ENCODE data around the gene SLC26A8.

SLC26A8 gene, protein sequence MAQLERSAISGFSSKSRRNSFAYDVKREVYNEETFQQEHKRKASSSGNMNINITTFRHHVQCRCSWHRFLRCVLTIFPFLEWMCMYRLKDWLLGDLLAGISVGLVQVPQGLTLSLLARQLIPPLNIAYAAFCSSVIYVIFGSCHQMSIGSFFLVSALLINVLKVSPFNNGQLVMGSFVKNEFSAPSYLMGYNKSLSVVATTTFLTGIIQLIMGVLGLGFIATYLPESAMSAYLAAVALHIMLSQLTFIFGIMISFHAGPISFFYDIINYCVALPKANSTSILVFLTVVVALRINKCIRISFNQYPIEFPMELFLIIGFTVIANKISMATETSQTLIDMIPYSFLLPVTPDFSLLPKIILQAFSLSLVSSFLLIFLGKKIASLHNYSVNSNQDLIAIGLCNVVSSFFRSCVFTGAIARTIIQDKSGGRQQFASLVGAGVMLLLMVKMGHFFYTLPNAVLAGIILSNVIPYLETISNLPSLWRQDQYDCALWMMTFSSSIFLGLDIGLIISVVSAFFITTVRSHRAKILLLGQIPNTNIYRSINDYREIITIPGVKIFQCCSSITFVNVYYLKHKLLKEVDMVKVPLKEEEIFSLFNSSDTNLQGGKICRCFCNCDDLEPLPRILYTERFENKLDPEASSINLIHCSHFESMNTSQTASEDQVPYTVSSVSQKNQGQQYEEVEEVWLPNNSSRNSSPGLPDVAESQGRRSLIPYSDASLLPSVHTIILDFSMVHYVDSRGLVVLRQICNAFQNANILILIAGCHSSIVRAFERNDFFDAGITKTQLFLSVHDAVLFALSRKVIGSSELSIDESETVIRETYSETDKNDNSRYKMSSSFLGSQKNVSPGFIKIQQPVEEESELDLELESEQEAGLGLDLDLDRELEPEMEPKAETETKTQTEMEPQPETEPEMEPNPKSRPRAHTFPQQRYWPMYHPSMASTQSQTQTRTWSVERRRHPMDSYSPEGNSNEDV

DNA sequence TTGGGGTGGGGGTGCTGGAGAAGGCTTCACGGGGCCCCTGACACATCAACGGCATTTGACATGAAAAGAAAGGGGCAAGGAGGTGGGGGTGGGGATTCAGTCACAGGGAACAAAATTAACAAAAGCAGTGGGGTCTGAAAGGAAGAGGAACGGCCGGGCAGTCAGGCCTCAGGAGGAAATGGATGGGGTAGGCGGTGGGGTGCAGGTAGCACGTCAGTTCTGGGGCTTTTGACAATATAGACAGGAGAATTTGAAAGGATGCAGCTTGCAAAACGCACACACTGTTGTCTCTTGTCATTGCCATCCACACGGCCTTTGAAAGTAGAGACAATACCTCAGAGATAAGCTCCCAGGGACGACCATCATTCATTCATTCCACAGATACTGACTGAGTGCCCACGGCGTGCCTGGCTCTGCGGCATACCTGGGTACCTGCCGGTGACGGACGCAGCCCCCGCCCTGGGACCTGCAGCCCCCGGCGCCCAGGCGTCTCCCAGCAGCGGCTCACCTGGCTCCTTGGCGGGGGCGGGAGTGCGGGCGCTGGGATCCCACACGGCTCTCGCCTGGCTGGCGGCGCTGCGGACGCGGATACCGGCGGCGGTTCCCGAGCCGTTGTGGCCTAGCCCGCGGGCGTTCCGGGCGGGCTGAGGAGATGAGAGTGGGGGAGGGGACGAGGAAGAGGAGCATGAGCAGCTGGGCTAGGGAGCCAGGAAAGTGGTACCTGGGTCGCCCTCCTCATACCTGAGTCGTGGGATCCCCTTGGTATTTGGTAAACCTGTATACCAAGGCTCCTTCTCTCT, at the start of gene SLC26A8:
Gene SLC26A8, minus strand, starts transcription at position 646 of the 800 bp plus-strand sequence. CDS start 4,934 bp downstream, outside the sequence.
- DNase-seq (ENCODE audit: low read depth) = no peak

DNA sequence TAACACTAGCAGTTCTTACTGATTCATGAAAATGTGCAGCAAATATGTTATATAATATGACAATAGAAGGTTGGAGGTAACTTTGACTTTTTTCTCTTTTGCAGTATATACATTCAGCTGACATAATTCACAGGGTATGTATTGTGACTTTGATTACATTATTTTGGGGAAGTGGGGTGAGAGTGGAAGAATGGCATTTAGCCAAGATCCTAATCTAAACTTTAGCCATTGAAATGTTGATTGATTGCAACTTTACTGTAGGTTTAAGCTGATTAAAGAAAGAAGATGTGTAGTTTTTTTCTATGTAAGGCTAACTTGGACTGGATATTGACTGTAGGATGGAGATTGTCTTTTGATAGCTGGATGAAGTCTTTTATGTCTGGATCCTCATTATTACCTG, 49.1 kb upstream of the SLC26A8 start:
- DNase-seq (ENCODE audit: low read depth) = no peak

DNA sequence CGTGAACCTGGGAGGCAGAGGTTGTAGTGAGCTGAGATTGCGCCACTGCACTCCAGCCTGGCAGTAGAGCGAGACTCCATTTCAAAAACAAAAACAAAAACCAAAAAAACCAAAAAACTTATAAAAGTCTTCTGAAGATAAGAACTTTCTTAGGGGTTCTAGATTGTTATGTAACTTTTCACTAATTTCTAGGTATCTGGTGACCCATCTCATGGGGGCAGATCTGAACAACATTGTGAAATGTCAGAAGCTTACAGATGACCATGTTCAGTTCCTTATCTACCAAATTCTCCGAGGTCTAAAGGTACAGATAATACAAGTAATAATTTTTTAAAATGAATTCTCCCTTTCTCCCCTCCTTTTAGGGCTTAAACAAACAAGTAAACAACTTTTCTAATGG, 48.2 kb upstream of the SLC26A8 start:
- DNase-seq (ENCODE audit: low read depth) = no peak

DNA sequence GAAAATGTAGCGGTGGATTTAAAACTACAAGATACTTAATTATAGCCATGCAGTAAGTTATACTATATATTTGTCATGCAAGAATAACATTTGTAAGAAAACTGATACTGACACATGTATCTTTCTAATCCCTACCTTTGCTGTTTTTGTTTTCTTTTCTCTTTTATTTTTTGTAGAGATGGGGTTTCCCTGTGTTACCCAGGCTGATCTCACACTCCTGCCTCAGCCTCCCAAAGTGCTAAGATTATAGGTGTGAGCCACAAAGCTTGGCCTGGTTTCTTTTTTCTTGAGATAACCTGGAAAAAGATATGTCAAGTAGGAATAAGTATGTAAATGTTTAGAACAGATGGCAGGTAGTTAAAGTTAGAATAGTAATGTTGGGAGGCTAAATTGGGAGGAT, 47.3 kb upstream of the SLC26A8 start:
- no peak for DNase-seq (ENCODE audit: low read depth)

DNA sequence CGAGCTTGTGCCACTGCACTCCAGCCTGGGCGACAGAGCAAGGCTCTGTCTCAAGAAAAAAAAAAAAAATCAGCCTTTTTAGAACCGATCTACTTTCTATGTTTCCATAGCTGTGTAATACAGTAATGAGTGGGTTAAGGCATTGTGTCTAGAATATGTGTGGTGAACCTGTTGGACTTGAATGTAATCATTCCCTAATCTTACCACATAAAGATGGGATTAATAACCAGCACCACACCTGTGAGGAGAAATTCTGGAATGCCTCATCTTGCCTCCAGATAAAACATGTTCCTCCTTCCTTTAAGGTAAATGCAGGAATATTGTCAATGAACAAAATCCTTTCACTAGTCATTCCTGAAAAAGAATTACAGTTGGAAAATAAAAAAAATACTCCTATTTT, 46.8 kb upstream of the SLC26A8 start:
- no peak for DNase-seq (ENCODE audit: low read depth)

DNA sequence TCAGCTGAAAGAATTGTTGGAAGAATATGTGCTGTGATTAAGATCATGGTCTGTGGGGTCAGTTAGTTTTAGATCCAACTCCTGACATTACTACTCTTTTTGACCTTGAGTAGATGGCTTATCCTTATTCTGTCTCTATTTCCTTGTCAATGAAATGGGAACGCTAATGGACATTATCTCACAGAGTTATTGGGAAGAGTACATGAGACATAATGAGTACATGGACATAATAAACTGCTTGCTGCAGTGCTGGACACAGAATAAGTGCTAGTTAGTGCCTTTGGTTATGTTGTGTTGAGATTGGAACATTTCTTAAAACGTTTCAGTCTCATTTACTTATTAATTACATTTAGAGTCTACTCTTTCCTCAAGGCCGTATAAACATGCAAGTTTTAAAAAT, 45.8 kb upstream of the SLC26A8 start:
- no peak for DNase-seq (ENCODE audit: low read depth)

DNA sequence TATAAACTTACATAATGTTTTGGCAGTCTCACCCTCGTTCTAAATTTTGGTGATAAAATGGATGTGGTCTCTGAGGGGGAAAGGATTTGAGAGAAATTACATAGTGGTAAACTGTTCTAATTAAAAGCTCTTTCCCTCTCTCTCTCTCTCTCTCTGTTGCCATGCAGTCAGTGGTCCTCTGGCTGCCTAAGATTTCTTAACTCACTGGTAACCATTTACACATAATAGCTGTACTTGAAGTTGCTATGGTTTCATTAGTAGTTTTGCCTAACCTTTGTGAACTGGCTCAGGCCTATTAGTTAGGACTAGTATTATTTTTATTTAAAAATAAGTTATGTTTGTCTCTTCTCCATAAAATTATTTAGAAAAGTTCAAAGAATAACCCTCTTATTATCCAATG, 45.1 kb upstream of the SLC26A8 start:
- DNase-seq (ENCODE audit: low read depth) = no peak

DNA sequence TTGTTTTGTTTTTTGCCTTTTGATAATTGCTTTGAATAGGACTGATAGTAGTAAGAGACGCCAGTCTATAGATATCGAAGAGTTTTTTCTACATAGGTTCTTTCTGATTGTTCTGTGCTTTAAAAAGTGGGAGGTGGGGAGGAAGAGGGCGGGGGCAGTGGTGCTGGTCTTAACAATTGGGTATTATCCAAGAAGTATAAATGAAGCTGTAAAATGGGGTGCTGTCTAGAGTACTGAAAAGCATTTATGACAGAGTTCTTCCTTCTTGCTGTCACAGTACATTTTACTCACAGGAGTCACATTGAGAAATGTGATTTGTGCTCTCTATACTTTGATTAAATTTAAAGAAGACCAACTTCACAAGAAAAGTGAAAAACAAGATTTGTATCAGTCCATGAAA, 44.1 kb upstream of the SLC26A8 start:
- no peak for DNase-seq (ENCODE audit: low read depth)

DNA sequence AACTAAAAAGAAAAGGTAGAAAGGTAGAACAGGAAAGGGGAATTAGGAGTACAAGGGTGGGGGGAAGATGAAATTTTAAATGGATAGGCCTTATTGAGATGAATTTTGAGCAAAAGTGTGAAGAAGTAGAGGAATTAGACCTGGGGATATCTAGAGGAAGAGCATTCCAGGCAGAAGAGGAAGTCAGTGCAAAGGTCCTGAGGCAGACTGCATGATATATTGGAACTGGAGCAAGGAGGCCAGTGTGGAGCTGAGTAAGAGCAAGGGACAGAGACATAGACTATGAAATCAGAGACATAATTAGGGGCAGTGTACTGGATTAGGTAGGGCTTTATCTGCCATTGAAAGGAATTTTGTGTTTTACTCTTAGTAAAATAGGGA, 43.6 kb upstream of the SLC26A8 start:
- DNase-seq (ENCODE audit: low read depth) = no peak

DNA sequence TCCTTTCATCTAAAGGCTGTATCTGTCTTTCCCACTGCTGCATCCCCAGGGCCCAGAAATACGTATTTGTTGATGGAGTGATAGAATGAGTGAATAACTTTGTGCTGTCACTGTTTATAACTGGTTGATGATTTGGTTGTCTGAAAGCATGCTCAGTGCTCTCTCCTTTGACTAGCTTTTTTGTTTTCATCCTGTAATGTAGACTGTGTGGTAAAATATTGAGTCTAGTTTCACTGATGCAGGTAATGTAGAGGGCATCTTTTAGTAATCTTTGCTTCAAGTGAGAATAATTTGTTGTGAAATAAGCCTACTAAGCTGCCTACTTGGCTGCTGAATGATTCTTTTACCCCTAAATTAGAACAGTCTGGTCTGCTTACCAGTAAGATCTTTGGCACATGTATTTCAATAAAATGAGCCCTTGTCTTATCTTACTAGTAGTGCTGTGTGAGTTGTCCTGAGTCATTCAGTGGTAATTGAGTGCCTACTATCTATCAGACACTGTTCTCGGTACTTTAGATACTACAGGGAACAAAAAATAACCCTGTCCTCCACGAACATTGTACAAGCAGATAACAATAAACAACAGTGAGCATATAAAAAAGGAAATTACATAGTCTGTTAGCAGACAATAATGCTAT, 43.1 kb upstream of the SLC26A8 start:
- no peak for DNase-seq (ENCODE audit: low read depth)

DNA sequence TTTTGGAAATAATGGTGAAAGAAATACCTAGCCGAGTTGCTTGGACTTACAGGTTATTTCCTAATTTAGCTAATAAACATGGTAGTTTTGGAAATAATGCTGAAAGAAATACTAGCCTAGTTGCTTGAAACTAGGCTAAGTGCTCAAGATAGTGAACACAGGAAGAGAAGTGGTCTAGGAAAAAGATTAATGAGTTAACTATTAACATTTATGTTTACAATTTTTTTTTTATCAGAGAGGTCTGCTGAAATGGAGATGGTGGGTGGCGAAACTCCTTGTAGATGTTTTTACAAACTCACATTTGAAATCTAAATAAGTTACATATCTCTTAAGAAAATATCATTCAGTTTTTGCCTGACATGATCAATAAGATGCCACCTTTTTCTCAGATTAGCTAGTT, 42.4 kb upstream of the SLC26A8 start:
- no peak for DNase-seq (ENCODE audit: low read depth)

DNA sequence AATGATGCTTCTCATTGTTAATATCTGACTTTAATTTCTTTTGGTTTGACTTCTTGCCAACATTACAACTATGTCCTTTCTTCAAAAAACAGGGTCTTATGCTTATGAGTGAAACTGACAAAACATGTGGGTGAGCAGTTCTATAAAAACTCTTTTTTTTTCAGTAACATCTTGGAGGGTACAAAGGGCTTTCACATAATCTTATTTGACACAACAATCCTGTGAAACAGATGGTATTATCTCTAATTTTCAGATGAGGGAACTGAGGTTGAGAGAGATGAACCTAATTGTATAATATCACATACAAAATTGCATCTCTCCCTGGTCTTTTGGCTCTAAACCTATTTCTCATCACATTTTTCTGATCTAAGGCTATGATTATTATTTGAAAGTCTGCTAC, 41.5 kb upstream of the SLC26A8 start:
- DNase-seq (ENCODE audit: low read depth) = no peak

DNA sequence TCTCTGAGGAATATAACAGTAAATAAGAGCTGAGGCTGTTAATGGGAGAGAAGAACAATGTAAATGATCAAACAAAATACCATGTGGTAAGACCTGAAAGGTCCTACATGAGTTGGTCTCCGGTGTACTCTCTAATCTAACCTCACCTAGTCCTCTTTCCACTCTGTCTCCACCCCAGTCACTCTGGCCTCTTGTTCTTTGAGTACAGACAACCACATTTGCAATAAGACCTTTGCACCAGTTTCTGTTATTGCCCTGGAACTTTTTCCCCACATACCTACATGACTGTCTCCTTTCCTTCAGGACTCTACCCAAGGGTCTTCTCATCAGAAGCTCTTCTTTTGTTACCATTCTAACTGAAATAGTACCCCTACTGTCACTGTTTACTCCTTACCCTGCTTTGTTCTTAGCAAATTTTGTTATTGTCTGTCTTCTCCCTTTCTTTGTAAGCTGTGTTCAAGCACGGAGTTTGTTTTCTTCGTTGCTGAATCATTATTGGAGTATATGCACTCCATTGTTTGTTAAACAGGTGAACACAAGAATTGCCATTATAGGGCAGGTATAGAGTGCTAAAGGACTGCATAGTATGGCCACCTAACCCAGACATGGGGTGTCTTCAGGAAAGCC, 40.4 kb upstream of the SLC26A8 start:
- no peak for DNase-seq (ENCODE audit: low read depth)

DNA sequence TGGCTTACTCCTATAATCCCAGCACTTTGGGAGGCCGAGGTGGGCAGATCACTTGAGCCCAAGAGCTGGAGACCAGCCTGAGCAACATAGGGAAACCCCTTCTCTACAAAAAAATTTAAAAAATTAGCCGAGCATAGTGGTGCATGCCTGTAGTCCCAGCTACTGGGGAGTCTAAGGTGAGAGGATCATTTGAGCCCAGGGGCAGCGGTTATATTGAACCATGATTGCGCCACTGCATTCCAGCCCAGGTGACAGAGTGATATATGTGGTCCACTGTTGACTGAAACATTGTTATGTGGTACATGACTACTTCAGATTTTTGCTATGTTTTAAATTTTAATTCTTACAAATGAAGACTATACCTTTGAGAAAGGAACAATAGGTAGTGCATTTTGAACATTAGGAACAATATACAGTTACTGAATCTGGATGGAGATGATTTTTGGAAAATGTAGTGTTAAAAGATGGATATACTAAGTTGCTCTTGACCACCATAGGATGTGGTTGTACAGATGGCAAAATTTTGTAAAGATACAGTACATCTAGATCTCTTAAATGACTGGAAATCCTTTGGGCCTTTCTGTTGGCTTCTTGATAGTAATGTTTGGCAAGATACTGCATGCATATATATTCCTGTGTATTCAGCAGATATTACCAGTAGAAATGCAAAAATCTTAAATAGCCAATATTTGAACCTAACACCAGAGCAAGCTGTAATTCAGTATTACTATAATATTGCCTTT, 39.0 kb upstream of the SLC26A8 start:
- no peak for DNase-seq (ENCODE audit: low read depth)

DNA sequence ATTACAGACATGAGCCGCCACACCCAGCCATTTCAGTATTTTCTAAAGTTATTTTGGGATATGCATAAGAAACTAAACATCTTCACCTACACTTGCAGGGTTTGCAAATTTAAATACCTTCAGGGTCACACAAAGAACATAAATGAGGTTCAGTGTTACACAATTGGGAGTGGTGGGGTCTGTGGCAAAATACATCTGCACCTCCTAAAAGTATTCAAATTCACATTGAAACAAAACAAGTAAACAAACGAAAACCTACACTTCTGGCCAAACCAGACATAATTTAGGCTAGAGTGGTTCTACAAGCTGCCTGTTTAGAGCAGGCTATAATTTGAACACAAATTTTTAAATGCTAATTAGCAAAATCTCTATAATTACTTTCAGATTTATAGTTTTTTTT, 37.8 kb upstream of the SLC26A8 start:
- DNase-seq (ENCODE audit: low read depth) = no peak

DNA sequence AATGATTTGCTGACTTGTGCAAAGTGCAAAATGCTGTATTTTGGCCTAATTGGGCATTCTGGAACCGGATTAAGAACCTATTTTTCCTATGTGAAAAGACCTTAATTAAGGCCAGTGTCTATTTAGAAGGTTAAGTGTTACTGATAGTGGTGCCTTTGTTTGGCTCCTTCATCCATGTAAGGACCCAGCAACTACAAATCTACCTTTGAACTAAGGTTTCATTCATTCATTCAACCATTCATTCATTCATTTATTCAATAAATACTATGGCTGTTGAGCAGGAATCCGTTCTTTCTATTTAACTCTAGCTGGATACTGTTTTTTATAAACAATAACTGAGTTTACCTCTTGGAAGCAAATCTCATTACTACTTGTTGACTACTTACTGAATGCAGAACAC, 36.8 kb upstream of the SLC26A8 start:
- no peak for DNase-seq (ENCODE audit: low read depth)

DNA sequence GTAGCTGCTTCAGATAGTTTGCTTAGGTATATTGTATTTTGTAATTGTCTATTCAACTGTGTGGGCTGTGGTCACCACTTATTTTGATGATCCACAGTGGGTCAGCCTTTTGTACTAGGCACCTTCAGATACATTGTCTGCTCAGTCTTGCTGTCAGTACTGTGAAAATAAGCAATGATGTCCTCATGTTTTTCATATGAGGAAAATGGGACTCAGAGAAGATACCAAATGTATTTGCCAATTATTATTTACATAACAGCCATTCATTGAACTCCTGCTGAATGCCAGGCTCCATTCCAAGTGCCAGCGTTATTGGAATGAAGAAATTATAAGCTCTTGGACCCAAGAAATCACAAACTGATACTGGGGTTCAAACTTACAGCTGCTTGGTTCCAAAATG, 31.7 kb upstream of the SLC26A8 start:
- no peak for DNase-seq (ENCODE audit: low read depth)

DNA sequence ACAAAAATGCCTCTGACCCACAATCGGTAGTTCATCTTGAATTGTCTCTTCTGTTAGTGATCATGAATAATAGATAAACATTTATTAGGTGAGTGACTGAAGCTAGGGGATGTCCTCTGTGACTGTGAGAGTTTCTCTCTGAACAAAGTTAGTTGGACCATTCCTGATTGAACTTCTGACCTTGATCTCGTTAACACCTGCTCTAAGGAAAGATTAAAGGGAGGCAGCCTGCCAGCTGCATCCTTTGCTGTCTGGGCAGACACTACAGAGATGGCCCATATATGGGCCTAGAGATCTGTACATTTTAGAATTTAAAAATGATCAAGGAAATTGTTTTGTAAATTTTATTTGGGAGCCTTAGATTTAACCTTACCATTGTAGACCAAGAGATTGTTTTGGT, 30.5 kb upstream of the SLC26A8 start:
- no peak for DNase-seq (ENCODE audit: low read depth)

DNA sequence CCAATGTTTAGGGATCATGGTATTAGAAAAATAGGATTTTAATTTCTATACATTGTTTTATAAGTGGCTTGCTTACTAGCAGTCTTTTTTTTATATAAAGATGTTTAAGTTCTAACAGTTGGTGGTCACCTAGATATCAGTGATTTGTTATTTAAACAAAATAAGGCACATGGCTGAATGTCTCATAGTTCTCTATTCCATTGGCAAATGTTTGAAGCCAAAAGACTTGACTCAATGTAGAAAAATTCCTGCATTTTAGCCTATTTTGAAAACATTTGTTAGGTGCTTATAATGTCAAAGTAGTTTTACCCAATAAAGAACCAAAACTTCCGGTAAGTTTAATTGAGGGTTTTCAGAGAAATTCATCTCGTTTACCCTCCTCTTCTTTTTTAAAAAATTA, 30.0 kb upstream of the SLC26A8 start:
- DNase-seq (ENCODE audit: low read depth) = no peak

DNA sequence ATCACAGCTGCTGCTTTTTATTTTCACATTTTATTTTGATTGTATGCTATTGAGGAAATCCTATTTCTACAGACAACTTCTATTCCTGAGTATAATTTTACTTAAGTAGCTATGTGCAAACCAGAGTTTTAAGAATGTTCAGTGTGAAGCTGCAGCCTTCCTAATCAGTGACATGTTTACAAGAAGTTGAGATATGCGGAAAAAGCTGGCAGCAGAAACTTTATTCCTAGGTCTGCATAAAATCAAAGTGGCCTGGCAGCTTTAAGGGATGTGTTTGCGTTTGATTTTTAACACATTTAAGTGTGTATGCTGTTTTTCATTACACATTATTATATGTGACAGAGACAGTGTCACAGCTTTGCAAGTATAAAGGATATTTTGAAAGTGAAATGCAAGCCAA, 29.4 kb upstream of the SLC26A8 start:
- no peak for DNase-seq (ENCODE audit: low read depth)

DNA sequence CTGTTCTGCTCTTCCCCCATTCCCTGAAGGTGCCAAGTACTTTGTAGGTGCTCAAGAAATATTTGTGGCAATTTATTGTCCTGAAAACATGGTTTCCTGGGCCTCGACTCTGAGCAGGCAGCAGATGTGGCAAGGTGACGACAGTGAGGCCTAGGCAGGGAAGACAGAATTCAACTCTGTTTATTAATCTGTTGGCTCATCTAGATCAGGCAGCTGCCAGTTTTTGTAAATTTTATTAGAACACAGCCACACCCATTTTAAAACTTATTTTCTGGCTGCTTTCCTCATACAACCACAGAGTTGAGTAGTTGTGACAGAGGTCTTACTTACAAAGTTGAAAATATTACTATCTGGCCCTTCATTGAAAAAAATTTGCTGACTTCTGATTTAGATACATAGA, 27.7 kb upstream of the SLC26A8 start:
- no peak for DNase-seq (ENCODE audit: low read depth)

All from stimulated activated CD8-positive, alpha-beta memory T cell treated with anti-CD3 and anti-CD28 coated beads, Interleukin-7, amount 100 ng/mL, for 24 hours (primary cell).